HFF-Myc (cell line): ENCODE measurements around the gene FCF1.

ENCODE experiments used
- DNase-seq: peaks from one replicate; pipeline ENCODE4 v3.0.0-alpha.2; 2011; ENCODE audit warnings: low read depth; ENCODE audit errors: extremely low read depth
- H3K4me3 ChIP-seq: replicated peaks from 2 replicates; pipeline ENCODE4 v1.5.1; 2011; ENCODE audit warnings: low read depth, mild to moderate bottlenecking, control low read depth, low read length
- CTCF ChIP-seq: IDR thresholded peaks from 2 replicates; pipeline ENCODE4 v1.5.1; 2012; ENCODE audit warnings: mild to moderate bottlenecking, low read depth, low read length, control low read depth; ENCODE audit errors: missing control alignments

FCF1 gene

DNA sequence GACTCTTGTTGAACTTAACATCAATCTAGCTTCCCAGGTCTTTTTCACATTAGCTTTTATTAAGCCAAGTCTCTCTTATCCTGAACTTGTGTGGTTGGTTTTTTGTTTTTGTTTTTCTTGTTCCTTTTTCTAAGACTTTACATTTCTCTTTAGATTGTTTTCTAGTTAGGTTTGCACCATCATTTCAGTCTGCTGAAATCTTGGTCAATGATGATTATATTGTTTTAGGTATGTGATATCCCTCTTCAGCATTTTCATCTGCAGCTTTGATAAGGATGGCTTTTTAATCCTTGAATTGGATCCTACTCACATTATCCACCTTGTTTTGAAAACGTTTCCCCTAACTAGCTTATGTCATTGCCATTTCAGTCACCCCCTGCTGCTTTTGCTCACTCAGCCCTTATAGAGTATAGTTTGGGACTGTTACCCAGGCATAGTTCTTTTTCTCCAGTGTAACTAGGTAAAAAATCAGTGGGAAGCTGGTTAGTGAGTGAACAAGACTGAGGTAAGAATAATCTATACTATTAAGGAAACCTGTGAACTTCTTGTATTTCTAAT, 72.2 kb downstream of the FCF1 start:
- H3K4me3 ChIP-seq: no peak overlapping the region
- DNase-seq: no peak
- TF ChIP-seq CTCF: no peak

DNA sequence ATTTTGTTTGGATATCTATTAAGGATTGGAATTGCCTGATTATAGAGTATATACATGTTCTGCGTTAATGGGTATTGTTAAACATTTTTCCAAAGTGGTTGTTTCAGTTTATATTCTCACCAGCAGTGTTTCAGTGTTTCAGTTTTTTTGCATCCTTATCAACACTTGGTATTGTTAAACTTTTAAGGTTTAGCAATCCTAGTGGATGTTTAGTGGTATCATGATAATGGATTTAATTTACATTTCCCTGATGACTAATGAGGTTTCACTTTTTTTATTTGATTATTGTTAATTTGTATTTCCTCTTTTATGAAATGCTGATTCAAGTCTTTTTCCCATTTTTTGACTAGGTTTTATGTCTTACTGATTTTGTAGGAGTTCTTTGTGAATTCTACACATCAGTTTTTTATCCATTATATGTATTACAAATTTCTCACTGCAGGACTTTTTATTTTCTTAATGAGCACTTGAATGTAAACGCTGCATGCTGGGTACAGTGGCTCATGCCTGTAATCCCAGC, 73.9 kb downstream of the FCF1 start:
- no peak overlapping the region for H3K4me3 ChIP-seq
- no peak for TF ChIP-seq CTCF
- no peak for DNase-seq
